ENCODE measurements around the gene PTPN21.

PTPN21 gene

DNA sequence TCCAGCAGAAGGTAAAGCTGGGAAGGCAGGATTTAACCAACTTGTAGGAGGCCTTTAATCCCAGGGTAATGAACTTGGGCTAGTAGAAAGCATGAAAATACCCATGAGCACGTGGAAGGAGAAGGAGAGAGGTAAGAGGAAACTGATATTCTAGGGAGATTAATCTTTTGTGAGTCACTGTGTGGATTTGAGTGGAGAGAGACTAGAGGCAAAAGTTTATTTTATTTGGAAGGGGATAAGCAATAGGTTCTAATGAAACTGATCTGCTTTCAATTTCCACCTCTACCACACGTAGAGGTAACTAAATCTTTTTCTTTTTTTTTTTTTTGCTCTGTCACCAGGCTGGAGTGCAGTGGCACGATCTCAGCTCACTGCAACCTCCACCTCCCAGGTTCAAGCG is 52.1 kb downstream of the PTPN21 start:
- no peak for DNase-seq

DNA sequence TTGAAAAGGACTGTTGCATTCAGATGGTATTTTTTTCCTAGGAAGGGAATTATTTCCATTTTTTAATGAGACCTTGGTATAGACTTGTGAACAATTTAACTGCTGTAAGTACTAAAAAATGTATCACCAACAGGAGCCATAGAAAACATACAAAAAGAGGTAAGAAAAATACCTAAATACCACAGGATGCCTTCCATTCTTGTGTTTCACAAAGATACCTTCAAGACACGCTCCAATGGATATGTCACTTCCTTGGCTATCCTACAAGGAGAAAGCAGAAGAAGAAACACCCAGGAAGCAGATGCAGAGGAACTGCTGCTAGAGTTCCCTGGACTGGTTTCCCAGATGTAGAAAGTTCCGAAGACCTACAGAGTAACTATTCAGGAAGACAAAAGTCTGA is 54.2 kb downstream of the PTPN21 start:
- no peak for DNase-seq

DNA sequence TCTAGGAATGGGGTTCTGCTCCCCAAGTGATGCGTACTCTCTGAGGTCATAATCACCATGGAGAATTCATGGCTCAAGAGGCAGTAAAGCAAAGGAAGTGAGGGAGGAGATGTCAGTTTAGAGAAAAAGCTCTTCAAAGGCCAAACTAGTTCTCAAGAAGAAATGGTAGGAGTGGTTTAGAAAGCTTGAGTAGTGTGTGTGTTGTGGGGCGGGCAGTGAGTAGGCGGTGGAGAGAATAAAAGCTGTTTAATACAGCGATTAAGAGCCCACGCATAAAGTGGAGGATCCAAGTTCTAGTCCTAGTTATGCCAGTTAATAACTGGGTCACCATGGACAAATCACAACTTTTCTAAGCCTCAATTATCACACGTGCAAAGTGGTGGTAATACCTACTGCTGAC is 55.6 kb downstream of the PTPN21 start:
- DNase-seq: no peak

DNA sequence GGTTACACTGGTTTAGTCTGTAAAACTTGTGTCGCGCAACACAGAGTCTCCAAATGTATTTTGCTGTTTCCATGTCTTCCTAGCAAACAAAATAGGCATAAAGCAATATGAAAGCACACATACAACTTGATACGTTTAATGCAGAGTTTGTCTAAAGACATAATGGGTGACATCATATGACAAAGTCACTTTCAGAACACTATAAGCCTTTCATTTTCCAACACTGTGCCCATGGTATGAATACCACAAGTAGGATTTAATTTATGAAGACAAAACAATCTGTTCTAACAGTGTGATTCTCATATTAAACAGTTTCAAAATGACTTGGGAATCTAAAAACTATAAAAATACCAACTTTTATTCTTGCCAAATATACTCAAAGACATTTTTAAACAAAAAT is 58.4 kb downstream of the PTPN21 start:
- DNase-seq: no peak

DNA sequence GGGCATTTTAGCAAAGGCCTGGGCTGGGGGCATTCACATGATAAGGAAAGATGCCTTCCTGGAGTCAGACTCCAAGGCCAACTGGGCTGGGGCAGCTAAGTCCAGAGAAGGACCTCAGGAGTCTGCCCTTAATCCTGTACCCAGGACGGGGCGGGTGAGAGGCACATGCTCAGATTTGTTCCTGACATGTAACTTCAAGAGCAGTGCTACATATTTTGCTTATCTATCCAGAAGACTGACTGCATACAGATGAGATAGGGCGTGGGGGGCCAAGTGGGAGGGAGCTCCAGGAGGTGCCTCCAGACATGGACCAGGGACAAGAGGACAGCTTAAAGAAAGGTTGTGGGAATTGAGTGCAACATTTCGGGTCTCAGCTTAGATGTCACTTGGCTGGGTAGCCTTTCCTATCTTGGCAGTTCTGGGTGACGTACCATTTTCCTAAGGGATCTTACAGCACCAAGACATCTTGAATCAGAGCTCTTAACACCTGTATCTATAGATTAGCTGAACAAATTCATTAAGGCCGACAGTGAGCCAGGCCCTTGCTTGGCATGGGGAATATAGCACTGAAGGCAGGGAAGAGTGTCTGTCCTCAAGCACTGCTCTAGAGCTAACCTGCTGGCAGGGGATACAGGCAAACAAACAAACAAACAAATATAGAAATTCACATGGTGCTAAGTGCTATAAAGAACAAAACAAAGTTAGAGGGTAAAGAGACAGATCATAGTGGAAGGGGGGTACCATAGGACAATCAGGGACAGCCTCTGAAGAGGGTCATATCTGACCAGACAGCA is 61.2 kb downstream of the PTPN21 start:
- DNase-seq: no peak

DNA sequence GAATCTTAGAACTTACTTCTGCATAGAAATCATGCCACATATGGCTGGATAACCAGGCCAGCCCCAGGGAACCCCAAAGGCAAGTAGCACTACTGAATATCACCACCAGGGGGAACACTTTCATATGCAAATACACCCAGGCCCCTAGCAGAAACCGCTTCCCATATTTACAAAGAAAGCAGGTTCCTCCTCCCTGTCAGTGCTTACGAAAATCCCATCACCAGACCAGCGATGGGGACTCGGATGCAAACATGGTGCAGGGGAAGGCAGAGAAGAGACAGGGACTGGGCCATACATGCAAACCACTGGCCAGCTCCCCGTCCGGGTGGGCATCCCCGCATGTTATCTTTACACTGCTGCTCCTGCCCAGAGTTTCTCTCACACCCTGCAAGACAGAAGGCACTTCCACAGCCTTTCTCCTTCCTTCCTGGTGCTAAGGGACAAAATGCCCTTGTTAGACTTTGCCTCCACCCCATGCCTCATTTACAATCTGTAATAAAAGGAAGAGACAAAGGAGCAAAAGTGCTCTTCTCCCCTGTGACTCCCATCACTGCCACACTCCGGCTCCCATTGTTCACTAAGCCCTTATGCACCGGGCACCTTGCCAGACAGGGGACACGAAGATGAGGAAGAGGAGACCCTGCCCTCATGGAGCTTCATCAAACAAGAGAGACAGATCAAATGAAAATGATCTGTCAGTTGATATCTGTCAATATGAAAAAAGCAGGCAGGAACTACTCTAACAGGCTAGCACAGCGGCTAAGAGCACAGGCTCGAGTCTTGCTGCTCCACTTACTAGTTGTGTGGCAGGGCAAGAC is 62.3 kb downstream of the PTPN21 start:
- DNase-seq: peak; percentile 92

DNA sequence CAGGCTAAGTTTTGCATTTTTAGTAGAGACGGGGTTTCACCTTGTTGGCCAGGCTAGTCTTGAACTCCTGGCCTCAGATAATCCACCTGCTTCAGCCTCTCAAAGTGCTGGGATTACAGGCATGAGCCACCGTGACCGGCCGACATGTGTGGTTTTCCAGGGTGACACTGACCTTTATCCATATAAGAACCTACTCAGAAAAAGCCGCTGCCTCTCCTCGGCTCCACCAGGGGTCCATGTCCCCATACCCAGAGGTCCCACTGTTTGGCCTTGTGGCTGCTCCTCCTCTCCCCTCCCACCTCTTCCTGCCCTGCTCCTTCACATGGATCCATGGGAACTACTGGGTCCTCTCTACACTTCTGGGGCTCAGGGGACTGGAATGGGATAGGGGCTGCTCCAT is 64.6 kb downstream of the PTPN21 start:
- DNase-seq: no peak

DNA sequence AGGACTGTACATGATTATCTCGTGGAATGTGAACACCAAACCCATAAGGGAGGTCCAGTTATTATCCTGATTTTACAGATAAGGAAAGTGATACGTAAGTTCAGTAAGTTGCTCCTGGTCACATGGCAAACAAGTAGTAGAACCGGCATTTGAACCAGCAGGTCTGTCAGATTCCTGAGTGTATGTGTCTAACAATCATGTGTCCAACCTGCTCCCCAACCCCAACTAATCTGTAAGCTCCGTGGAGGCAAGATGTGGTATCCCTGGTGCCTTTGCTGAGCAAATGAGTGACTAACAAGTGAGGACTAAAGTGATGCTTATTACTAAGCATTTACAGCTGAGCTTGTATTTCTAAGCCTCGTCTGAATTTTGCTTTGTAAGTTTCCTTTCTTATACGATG is 65.9 kb downstream of the PTPN21 start:
- no peak for DNase-seq

DNA sequence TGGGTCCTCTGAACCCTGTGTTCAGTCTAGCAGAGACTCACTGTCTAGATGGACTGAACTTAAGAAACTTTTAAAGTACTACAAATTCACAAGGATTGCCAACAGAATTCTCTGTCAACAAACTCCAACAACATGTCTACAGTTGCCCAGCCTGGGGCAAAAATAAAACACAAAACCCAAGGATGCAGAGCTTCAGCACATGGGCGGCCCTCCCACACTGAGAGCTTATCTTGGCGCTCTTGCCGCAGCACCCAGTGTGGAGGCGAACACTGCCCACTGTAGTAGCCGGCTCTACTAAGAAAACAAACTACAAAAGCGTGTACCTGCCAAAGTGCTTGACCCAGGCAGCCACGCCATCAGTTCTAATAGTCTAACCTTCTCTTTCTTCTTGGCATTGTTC is 66.7 kb downstream of the PTPN21 start:
- DNase-seq: no peak

DNA sequence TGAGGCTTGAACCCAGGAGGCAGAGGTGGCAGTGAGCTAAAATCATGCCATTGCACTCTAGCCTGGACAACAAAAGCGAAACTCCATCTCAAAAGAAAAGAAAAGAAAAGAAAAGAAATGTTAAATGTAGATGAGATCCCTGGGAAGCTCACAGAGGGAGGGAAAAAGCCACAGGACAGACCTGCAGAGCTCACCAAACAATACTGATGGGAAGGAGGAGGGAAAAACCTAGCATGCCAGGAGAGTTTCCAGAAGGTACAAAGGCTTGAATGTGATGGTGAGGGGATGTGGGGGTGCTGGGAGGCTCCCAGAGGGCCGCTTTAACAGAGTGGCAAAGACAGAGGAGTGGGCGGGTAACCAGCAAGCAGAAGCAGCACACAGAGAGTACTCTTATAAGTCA is 72.3 kb downstream of the PTPN21 start:
- DNase-seq: no peak

DNA sequence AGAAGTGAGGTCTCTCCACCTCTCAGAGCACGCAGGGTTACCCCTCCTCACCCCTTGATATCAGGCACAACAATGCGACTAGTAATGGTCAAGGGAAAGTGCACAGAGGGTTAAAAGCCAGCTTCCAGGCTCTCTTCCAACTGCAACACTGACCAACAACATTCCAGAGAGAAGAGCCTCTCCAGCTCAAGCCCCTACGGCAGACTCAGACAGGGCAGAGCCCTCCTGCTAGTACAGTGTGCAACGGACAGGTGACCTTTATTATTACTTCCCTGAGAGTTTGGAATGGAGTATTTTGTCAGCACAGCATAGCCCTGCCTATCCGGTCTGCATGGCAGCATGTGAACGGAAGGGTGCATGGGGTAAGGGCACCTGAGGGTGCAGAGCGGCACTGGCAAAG is 73.0 kb downstream of the PTPN21 start:
- no peak for DNase-seq

DNA sequence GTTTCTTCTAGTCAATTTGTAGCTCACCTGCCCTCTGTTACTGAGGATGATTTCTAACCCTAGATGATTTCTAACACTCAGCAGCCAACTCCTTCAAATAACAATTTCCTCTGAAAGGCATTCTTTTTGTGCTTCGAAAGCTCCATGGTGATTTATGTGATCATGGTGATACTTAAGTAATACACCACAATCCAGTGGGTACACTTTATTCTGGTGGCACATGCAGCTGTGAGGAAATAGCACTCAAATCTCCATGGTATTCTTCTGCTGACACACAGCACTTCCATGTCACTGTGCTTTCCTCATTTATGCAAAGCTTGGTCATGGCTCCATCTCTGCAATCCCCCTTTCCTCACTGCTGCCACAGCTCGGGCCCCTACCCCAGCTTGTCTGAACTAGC is 73.7 kb downstream of the PTPN21 start:
- DNase-seq: no peak

DNA sequence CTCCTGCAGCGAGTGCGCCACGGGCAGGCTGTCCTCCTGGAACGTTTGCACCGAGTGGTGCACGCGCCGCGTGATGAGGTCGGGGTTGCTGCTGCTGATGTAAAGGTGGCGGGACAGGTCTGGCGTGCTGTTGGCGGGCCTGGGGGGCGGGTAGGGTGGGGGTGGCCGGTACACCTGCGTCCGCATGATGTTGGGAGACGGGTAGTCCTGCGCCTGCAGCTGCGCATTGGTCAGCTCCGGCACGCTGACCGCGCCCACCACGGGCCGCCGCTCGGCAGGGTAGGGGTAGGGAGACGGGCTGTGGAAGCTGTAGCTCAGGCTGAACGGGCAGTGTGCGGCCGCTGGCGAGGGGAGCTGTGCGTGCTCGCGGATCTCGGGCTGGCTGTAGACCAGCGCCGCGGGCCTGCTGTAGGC is 75.2 kb downstream of the PTPN21 start:
- DNase-seq: no peak

DNA sequence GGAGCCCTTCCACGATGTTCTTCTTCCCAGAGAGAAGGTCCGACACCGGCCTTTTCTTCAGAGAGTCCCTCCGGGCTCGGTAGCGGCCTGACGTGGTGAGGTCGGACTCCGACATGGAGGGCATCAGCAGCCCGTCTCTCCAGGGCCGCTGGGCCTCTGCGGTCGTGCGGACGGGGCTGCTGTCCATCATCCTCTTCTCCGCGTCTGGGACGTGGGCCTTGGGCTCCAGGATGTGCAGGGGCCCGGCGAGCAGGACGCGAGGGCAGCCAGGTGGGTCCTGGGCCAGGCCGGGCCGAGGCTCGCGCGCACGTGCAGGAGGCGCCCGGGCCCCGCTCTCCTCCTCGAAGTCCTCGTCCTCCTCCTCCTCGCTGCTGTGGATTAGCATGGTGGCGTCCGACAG is 75.9 kb downstream of the PTPN21 start:
- DNase-seq: no peak

DNA sequence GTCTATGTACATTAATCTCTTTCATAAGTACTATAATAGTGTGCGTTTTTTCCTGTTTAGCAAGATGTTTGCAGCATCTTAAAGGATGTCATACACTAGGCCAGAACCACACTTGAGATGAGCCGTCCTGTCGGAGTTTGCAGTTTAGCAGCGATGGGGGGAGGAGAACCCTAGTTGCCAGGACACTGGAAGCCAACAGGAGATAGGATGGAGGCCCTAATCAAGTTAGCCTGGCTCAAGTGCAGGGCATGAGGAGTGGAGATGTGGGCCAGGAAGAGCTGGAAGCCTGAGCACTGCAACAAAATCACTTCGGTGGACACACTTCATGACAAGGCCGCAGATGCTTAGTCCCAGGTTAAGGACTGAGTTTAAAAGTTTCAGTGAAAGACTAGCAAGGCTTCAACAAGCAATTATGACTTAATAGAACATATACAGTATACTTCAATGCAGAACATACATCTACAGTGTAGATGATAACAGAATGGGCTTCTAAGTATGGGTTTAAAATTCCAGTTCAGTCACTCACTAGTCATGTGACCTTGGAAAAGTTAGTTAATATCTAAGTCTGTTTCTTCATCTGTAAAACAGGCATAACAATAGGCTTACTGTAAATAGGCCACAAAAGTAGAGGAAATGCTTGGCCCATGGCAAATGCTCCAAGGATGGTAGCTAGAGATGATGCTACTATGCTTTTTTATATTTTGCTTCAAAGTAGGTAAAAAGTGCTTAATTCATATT is 77.1 kb downstream of the PTPN21 start:
- no peak for DNase-seq

DNA sequence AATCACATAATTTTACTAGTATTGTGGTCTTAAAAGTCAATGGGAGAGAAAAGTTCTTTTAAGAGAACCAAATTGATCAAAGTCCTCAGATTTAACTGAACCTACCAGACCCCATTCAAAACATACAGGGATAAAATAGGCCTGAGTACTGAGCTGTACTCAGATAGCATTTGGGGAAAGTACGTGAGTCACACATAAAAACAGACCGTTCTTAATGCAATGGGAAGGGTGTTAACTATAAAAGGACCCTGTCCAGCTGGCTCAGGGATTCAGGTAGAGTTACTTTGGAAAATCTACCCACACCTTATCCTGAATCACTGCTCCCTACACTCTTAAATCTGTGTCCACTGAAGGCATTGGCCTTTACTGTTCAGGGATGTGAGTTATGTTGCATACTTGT is 78.0 kb downstream of the PTPN21 start:
- no peak for DNase-seq

DNA sequence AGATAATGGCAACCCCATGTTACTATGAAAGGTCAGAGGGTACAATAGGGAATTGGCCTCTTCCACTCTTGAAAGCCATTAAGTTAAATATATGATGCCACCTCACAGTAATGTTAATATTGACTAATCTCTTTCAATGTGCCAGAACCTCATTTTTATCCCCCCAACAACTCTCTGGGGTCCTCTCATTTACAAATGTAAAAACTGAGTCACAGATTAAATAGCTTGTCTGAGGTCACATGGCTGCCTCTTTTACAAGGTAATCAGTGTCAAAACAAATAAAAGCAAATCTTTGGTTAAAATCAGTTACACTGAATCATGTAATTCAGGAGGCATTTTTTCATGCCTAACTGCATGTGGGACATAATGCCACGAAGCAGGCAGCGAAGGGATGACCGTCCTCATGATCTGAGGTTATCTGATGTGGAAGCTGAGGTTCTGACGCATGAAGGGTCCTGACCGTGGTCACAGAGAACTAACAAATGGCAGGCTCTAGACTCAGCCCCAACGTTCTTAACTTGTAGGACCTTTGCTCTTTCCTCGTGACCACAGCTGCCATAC is 78.5 kb downstream of the PTPN21 start:
- DNase-seq: no peak

DNA sequence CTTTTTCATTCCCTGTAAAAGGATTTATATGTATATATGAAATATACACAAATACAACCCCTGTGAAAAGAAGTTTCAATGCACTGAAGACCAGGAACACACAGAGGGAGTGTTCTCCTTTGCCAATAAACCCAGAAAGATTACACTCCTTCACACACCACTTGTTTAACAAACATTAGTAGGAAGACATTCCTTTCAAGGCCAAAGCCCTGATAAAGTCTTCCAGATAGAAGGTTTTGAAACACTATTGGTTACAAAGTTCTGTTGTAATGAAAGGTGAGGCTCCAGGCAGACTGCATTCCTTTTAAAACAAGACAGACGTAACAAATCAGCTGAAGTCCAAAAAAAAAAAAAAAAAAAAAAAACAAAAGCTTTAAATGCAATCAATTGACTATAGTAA is 81.0 kb downstream of the PTPN21 start:
- DNase-seq: no peak

DNA sequence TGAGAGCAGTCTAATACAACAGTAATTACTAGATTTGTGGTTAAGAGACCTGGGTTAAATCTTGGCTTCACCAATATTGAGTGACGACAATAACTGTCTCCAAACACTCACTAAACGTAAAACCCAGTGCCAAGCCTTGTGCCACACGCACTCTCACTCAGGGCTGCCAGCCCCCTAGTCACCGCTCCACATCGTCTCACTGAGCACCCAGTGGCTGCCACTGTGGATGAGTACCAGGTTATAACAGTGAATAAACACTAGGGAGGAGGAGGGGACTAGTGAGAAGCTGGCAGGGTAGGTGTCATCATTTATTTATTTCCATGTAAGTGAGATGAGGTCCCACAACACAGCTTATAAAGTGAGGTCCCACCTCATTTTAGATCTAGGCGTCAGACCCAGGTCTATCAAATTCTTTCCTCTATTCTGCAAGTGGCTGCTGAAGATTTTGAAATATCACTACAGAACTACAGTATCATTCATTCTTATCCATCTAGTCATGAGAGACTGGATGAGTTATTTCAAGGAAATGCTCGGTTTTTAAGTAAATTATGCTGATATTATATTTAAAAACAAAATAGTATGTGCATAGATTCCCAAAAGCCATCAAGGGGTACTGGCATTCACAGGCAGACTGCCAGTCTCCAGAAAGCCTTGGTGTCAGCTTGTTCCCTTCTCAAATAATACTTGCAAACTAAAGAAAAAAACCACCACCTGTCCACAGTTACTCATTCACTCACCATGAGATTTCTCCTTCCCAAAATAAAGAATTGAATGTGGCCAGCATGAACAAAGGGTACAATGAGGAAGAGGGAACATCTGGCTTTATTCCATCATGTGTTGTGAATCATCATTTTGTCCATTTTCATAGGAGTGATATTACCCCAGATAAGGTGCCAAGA is 84.0 kb downstream of the PTPN21 start:
- DNase-seq: no peak

DNA sequence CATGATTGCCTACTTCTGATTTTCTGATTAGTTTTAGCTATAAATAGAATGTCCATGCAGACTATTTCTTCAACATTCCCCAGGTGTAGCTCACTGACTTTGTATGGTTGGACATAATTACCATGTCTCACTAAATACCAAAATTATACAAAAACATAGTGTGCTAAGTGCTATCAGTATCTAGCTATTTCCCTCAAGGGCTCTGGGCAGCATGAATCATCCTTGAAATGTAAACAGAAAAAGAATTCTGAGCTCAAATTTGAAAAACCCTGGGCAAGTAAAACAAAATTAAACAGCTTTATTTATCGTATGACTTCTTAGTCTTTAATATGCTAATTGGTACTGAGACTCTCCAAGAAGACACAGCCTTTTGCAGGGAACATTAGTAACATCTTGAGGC is 86.4 kb downstream of the PTPN21 start:
- no peak for DNase-seq

DNA sequence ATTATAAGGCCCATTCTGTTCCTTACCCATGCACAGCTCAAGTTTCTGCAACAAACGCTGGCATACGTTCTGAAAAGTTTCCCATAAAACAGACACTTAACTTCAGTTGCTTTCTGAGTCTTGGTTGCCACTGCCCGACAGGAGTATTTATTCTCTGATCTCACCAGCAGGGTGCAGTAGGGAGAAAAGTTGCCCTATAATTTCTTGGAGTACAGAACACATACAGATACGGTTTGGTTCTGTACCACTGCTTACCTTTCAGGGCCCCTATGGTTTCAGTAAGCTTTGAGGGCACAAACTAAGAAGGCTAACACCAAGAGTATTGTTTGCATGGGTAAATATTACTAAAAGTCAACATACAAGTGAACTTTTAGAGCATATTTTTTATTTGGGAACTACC is 91.5 kb downstream of the PTPN21 start:
- DNase-seq: peak; percentile 30

DNA sequence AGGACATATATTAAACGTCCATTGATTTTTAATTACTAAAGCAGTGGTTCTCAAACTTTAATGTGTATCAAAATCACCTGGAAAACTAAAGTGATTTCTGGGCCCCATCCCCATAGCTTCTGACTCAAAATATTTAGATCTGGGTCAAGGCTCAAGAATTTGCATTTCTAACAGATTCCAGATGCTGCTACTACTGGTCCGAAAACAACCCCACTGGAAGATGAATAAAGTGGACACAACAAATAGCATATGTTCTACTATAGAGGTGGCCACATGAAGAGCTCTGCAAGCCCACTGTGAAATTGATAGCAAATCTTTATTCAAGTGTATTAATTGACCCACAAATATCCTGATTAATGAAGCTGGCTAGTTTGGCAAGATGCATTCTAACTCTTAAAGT is 99.9 kb downstream of the PTPN21 start:
- DNase-seq: no peak

All from NCI-H1694 (cell line).